ENCODE data around the gene NIPBL.

DNA sequence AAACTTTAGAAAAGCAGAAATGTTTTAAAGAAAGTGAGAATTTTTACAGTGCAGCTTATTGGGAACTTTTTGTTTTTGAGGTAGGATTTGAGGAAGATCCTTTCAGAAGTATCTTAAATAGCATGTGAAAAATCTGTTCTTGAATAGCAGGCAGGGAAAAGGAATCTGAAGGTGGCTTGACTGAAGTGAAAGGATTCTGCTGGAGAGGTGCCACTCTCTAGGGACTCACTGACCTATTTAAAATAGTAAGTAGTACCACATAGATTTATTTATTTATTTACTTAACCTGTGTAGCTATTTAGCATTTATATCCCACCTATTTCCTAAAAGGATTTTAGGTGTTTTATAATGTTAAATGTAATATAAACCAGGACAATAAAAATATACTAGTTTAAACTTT lies 69.1 kb downstream of the NIPBL start:
- TF ChIP-seq EP300 (IDR thresholded peaks at IDR 0.05; ENCODE audit: borderline replicate concordance), result no peak
- TF ChIP-seq, protein P1, sequence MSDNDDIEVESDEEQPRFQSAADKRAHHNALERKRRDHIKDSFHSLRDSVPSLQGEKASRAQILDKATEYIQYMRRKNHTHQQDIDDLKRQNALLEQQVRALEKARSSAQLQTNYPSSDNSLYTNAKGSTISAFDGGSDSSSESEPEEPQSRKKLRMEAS (IDR thresholded peaks at IDR 0.05), result no peak
